Measurements from ENCODE around the gene SKAP2. TPM values are rescaled to one million over a fixed set of nuclear protein-coding genes. Genes with fewer than 3 reads are reported as not detected.

SKAP2 gene
- total and polyA plus RNA-seq, 2 of the 13 experiments (the other 11 are each of a cell fraction or from before 2014, with no cell fraction given): 3.6 to 12.9 TPM

DNA sequence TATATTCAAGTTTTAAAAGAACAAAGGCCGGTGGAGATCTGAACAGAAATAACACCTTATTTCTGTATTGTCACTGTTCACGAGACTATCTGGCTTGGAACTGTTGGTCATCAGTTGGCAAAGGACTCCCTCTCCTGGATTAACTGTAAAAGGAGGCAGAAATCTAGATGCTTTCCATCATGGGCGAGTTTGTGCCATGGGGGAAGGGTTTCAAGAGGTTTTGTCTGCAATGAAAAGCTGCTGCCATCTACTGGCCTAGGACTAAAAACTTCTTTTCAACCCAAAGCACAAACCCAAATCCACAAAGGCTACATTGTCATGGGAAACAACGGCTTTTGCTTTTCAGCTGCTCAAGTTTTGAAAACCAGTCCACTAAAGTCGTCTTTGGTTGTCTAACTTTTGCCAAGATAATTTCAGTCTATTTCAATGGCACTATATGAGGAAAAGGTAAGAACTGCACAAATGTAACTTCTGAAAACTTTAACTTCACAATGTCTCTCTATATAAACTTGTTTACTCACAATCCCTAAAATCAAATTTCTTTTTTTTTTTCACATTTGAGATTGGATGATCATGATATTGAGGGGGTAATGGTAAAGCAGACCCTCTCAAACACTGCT lies 196.8 kb downstream of the SKAP2 start (continued):
- no peak for TF ChIP-seq U2AF1 (optimal IDR thresholded peaks at IDR 0.05; ENCODE audit: low read depth, low read length)
- TF ChIP-seq, protein P1, sequence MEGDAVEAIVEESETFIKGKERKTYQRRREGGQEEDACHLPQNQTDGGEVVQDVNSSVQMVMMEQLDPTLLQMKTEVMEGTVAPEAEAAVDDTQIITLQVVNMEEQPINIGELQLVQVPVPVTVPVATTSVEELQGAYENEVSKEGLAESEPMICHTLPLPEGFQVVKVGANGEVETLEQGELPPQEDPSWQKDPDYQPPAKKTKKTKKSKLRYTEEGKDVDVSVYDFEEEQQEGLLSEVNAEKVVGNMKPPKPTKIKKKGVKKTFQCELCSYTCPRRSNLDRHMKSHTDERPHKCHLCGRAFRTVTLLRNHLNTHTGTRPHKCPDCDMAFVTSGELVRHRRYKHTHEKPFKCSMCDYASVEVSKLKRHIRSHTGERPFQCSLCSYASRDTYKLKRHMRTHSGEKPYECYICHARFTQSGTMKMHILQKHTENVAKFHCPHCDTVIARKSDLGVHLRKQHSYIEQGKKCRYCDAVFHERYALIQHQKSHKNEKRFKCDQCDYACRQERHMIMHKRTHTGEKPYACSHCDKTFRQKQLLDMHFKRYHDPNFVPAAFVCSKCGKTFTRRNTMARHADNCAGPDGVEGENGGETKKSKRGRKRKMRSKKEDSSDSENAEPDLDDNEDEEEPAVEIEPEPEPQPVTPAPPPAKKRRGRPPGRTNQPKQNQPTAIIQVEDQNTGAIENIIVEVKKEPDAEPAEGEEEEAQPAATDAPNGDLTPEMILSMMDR (CRISPR knock-in tag; IDR thresholded peaks at IDR 0.05): peak; percentile 91
- TF ChIP-seq, protein P2, sequence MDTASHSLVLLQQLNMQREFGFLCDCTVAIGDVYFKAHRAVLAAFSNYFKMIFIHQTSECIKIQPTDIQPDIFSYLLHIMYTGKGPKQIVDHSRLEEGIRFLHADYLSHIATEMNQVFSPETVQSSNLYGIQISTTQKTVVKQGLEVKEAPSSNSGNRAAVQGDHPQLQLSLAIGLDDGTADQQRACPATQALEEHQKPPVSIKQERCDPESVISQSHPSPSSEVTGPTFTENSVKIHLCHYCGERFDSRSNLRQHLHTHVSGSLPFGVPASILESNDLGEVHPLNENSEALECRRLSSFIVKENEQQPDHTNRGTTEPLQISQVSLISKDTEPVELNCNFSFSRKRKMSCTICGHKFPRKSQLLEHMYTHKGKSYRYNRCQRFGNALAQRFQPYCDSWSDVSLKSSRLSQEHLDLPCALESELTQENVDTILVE (CRISPR knock-in tag; IDR thresholded peaks at IDR 0.05): 0 out of 2 replicates have a peak, but pooled peaks have one; percentile 35
- TF ChIP-seq KDM2A (CRISPR knock-in tag; IDR thresholded peaks at IDR 0.05; ENCODE audit: borderline replicate concordance, low read depth): no peak
- TF ChIP-seq, protein P3, sequence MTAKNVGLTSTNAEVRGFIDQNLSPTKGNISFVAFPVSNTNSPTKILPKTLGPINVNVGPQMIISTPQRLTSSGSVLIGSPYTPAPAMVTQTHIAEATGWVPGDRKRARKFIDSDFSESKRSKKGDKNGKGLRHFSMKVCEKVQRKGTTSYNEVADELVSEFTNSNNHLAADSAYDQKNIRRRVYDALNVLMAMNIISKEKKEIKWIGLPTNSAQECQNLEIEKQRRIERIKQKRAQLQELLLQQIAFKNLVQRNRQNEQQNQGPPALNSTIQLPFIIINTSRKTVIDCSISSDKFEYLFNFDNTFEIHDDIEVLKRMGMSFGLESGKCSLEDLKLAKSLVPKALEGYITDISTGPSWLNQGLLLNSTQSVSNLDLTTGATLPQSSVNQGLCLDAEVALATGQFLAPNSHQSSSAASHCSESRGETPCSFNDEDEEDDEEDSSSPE (CRISPR knock-in tag; IDR thresholded peaks at IDR 0.05): no peak
- TF ChIP-seq POLR2A (IDR thresholded peaks at IDR 0.05; ENCODE audit: insufficient read depth in 1 of 2, low read depth in 2 of 2, low read length in 2 of 2): no peak
- peak; percentile 57 for TF ChIP-seq ZMYM4 (CRISPR knock-in tag; IDR thresholded peaks at IDR 0.05)
- TF ChIP-seq PHF21A (CRISPR knock-in tag; IDR thresholded peaks at IDR 0.05): peak; percentile 18; the same call in 1 of the 2 replicates
- TF ChIP-seq POGZ (CRISPR knock-in tag; IDR thresholded peaks at IDR 0.05): 0 out of 2 replicates have a peak, but pooled peaks have one; percentile 15
- no peak for TF ChIP-seq ZNF207 (IDR thresholded peaks at IDR 0.05; ENCODE audit: borderline replicate concordance)
- TF ChIP-seq, protein P4, sequence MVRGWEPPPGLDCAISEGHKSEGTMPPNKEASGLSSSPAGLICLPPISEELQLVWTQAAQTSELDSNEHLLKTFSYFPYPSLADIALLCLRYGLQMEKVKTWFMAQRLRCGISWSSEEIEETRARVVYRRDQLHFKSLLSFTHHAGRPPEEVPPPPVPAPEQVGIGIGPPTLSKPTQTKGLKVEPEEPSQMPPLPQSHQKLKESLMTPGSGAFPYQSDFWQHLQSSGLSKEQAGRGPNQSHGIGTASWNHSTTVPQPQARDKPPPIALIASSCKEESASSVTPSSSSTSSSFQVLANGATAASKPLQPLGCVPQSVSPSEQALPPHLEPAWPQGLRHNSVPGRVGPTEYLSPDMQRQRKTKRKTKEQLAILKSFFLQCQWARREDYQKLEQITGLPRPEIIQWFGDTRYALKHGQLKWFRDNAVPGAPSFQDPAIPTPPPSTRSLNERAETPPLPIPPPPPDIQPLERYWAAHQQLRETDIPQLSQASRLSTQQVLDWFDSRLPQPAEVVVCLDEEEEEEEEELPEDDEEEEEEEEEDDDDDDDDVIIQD (CRISPR knock-in tag; IDR thresholded peaks at IDR 0.05; ENCODE audit: low read depth): peak; percentile 54; the same call in 1 of the 2 replicates
- TF ChIP-seq ZKSCAN8 (CRISPR knock-in tag; IDR thresholded peaks at IDR 0.05; ENCODE audit: borderline replicate concordance): peak; percentile 63; the same call in 1 of the 2 replicates
- peak; percentile 40; the same call in 1 of the 2 replicates for TF ChIP-seq THAP11 (CRISPR knock-in tag; IDR thresholded peaks at IDR 0.05)
- TF ChIP-seq, protein P5, sequence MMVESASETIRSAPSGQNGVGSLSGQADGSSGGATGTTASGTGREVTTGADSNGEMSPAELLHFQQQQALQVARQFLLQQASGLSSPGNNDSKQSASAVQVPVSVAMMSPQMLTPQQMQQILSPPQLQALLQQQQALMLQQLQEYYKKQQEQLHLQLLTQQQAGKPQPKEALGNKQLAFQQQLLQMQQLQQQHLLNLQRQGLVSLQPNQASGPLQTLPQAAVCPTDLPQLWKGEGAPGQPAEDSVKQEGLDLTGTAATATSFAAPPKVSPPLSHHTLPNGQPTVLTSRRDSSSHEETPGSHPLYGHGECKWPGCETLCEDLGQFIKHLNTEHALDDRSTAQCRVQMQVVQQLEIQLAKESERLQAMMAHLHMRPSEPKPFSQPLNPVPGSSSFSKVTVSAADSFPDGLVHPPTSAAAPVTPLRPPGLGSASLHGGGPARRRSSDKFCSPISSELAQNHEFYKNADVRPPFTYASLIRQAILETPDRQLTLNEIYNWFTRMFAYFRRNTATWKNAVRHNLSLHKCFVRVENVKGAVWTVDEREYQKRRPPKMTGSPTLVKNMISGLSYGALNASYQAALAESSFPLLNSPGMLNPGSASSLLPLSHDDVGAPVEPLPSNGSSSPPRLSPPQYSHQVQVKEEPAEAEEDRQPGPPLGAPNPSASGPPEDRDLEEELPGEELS (CRISPR knock-in tag; IDR thresholded peaks at IDR 0.05): peak; percentile 39; the same call in 1 of the 2 replicates
- TF ChIP-seq, protein P6, sequence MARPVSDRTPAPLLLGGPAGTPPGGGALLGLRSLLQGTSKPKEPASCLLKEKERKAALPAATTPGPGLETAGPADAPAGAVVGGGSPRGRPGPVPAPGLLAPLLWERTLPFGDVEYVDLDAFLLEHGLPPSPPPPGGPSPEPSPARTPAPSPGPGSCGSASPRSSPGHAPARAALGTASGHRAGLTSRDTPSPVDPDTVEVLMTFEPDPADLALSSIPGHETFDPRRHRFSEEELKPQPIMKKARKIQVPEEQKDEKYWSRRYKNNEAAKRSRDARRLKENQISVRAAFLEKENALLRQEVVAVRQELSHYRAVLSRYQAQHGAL (CRISPR knock-in tag; IDR thresholded peaks at IDR 0.05; ENCODE audit: not compliant biosample characterization): no peak
- TF ChIP-seq ATF1 (CRISPR knock-in tag; IDR thresholded peaks at IDR 0.05): no peak
- TF ChIP-seq, protein P7, sequence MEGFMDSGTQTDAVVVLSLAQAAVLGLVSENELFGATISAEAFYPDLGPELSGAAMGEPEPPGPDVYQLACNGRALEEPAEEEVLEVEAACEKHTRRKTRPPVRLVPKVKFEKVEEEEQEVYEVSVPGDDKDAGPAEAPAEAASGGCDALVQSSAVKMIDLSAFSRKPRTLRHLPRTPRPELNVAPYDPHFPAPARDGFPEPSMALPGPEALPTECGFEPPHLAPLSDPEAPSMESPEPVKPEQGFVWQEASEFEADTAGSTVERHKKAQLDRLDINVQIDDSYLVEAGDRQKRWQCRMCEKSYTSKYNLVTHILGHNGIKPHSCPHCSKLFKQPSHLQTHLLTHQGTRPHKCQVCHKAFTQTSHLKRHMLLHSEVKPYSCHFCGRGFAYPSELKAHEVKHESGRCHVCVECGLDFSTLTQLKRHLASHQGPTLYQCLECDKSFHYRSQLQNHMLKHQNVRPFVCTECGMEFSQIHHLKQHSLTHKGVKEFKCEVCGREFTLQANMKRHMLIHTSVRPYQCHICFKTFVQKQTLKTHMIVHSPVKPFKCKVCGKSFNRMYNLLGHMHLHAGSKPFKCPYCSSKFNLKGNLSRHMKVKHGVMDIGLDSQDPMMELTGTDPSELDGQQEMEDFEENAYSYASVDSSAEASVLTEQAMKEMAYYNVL (CRISPR knock-in tag; IDR thresholded peaks at IDR 0.05; ENCODE audit: borderline replicate concordance): no peak
- no peak for TF ChIP-seq ZSCAN30 (CRISPR knock-in tag; IDR thresholded peaks at IDR 0.05)
- TF ChIP-seq HOXA5 (CRISPR knock-in tag; IDR thresholded peaks at IDR 0.05): peak; percentile 40; the same call in 1 of the 2 replicates
